ENCODE results near the gene HRK.

- TF ChIP-seq CBX2 (IDR thresholded peaks at IDR 0.05; ENCODE audit: low read depth, low read length) (no peak), CBX2 (CRISPR knock-in tag; IDR thresholded peaks at IDR 0.05; ENCODE audit: low read depth) (no peak), CREM (IDR thresholded peaks at IDR 0.05) (no peak), CREM (CRISPR knock-in tag; IDR thresholded peaks at IDR 0.05) (no peak), MAFK (conservative IDR thresholded peaks at IDR 0.05 in 1 of 2, IDR thresholded peaks at IDR 0.05 in 1 of 2; ENCODE audit: low read length in 2 of 2) (no peak)
Observed at GRCh38 chr12:116924558-116925453, 43.6 kb upstream of the HRK start.
